NCI-H1436 (cell line): Measurements from ENCODE around the gene RNF213.

Experiments used
- DNase-seq: peaks from one replicate; lab custom pipeline; 2025; lab: John Stamatoyannopoulos, UW

The RNF213 gene

DNA sequence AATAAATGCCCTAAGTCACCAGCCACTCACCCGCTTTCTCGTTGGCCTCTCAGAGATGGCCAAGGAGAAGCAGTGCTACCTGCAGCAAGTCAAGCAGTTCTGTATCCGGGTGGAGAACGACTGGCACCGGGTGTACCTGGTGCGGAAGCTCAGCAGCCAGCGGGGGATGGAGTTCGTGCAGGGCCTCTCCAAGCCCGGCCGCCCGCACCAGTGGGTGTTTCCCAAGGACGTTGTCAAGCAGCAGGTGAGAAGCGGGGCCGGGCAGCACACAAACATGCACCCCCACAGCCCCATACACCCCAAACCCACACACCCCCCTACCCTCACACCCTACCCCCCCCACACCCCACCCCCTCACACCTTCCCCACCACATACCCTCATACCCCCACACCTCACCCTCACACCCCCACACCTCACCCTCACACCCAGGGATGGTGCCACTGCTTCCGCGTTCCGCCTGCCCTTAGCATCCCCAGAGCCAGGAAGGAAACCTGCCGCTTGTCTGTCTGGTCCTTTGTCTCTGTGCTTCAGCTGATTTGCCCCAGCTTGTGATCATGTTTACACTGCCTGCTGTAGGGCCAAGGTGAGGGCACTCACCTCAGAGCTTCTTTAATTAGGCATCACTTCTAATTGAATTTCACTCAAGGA is 112.4 kb downstream of the RNF213 start:
- no peak for DNase-seq

DNA sequence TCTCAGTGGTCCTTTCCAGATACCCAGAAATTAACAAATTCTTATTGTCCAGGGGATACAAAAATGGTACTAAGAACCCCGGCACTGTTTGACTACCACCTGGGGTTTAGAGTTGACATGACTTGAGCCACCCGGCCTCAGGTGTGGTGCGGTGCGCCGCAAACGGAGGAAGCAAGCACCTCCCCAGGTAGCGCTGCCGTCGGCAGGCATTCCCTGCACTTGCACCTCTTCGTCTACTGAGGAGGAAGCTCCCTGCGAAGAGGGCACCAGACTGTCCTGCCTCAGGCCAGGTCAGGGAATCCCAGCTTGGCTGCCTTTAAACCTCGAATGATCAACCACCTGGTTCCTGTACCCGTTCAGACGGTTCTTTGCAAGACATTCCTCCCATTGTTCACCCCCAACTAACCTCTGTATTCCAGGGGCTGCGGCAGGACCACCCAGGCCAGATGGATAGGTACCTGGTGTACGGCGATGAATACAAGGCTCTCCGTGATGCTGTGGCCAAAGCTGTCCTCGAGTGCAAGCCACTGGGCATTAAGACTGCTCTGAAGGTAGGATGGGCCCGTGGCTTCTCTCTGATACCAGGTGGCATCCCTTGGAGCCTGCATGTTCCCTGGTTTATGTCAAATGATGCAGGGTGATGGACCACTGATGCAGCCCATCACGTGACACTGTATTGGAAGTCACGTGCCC is 113.5 kb downstream of the RNF213 start:
- no peak for DNase-seq

DNA sequence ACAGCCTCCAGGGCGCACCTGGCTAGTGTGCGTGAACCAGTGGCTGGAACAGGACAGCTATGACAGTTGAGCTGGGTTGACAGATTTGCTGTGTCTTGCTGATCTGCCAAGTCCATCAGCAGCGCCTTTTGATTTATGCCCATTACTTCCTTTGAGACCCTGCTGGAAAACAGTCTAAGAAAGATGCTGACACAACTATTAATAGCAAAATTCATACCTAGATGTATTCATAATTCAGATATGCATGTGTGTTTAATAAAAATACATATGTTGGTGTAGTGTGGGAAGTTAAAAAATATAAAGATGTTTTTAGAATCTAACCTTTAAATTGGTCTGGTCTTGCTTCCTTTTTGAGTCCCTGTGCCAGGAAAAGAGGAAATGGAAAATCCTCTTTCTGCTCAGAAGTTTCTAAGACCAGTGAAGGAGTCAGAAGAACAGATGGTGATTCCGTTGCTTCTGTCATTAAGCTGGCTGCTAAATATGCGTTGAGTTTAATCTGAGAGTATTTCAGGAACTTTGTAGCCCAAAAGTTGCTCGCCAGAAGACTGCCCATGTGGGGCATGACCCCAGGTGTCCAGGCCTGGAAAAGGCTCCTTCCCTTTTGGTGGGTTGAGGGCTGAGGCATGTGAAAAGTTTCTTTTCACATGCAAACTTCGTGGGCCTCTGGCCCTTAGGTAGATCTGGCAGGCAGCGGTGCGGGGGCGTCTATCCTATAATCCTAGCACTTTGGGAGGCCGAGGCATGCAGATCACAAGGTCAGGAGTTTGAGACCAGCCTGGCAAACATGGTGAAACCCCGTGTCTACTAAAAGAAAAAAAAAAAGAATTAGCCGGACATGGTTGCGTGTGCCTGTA is 114.3 kb downstream of the RNF213 start:
- no peak for DNase-seq

DNA sequence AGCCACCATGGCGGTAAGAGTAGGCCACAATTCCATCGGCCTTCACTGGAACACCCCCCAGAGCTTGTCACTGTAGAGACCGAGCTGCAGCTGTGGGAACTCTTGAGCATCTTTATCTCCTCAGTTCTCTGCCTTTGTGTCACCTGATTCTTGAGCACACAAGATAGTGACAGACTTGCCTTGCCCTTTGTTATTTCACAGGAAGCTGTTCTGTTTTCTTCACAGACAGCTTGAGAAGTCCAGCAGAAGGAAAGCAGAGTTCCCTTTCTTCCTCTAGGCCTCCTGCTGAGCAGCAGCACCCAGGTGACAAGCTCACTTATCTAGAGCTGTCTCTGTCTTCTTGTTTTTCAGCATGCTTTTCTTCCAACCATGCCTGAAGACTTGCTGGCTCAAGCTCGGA is 115.9 kb downstream of the RNF213 start:
- DNase-seq: no peak

DNA sequence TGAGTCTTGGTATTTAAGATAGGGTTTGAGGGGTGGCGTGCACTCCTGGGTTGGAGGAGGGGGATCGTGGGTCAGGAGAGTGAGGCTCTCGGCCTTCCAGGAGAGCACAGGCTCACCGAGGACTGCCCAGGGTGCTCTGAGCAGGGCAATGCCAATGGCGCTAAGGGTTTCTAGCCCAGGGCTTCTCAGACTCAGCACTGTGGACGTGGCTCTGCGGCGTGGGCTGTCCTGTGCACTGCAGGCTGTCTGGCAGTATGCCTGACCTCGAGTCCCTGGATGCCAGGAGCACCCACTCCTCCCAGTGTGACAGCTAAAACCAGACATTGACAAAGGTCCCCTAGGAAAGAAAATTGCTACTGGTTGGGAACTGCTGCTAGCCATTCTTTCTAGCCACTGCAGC is 117.1 kb downstream of the RNF213 start:
- no peak for DNase-seq

DNA sequence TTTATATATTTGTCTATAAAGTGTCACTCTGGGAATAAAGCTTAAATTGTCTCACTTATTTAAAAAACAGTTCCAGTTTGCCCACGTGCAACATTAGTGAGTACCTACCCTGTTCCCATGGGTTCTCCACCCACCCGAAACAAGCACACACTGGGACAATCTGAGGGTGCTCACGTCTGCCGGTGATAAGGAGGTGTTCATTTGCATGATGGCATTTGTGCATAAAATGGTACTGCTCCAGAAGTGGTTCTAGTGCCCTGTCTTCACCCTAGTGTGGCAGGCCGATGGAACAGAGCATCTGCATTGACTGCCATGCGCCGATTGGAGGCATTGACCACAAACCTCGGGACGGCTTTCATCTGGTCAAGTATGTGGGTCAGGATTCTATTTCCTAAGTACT is 118.7 kb downstream of the RNF213 start:
- DNase-seq: no peak

DNA sequence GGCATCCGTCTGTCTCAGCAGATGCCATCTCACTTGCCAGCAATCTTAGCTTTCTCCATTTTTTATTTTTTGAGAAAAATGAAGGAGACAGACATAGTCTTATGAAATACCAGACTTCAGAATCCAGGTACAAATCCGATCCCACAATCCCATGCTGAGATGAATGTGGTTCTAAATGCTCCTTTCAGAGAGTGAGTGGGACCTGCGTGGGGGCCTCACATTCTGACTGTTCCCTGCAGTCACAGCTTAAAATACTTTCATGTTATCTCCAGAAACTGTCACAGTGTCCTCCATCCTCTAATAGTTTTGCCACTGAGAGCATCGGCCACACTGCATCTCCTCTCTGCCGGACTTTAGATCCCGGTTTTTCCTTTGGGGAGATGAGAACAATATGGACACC is 119.4 kb downstream of the RNF213 start:
- DNase-seq: no peak

DNA sequence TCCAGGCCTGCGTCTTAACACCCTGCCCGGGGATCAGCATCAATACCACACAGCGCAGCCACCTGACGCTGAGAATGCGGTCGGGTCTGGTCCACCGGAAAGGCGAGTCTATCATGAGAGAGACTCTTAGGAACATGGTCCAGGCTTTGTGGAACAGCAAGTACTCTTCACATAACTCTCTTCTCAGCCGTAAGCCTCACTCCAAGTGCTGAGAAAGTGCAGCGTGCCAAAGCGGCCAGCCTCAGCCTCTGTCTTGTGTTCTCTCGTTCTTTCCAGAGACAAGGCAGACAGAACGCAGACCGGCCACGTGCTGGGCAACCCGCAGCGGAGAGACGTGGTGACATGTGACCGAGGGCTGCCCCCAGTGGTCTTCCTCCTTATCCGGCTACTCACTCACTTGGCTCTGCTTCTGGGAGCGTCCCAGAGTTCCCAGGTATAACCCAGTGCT is 119.9 kb downstream of the RNF213 start:
- DNase-seq: no peak

DNA sequence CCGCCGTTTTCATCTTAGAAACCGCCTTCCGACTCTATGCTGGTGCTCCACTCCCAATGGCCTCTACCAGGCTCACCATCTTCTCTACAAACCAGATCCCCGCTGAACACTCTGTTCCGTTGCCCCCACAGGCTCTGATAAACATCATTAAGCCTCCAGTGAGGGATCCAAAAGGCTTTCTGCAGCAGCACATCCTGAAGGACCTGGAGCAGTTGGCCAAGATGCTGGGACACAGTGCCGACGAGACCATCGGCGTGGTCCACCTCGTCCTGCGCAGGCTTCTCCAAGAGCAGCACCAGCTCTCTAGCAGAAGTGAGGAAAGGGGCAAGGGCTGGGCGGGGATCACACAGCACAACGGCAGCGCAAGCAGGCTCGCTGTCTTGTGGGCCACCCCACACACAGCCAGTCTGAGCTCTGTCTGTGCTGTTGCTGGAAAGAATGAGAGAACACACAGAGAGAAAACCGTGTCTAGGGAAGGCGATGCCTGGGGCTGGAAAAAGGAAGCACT is 120.8 kb downstream of the RNF213 start:
- DNase-seq: no peak

DNA sequence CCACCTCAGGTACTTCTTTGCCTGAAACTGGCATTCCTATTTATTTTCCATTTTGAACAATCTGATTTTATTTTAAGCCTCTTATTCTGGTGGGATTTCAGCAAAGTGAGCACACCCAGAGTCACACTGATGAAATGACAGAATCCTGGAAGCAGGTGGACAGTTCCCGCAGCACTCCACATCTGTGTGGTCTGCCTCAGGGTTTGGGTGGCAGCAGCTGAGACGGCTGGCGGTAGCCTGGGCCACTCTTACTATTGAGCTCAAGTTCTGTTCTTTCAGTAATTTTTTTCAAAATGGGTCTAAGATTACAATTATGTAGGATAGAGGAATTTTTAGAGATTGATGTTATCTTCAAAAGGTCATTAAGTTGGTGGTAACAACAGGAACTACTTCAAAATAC is 121.8 kb downstream of the RNF213 start:
- no peak for DNase-seq

DNA sequence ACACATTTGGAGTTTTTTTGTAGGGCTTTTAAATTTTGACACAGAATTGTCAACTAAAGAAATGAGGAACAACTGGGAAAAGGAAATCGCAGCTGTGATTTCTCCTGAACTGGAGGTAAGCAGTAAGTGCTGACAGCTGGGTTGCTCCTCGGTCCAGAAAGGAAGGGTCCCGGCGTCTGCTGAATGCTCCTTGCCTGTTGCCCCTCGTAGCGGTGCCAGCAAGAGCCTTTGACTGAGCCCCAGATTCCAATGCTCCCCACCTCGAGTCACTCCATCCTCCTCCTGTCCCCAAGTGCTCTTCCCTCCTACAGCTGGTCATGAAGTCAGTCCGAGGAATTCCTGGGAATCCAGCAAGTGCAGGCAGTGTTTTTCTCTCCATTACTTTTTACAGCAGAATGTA is 122.3 kb downstream of the RNF213 start:
- DNase-seq: no peak

DNA sequence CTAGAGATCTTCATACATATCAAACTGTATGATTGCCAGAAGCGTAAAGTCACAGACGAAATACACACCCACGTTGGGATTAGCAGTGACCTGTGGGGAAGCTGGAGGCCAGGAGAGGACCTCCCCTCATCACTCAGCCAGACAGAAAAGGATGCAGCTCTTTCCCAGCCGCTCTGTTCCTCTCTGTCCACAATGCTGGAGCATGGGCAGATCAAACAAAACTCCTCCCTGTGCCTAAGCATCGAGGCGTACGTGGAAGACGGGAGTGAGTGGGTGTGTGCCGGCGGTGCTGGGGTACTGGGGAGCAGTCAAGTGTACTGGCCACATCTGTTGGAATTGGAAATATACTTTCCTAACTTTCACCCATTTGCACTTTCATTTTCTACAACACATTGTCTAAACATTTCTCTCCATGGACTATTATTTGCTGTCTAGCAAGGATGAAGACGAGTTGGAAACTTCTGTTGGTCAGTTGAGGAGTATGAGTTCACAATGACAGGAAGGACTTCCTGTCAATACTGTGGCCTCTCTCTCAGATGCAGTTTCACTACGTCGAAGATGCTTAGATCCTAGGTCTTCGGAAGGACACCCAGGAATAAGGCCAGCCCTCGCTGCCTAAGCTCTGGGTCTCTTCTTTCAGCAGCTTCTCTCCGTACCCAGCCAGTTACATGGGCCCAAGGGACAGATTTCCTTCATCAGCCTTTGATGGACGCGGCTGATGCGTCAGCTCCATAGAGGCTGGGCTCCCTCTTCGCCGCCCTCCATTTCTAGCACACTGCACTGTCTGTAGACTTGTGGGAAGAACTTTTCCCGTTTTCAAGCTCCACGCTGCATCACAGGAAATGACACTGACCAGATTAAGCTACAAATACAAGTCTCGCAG is 123.7 kb downstream of the RNF213 start:
- no peak for DNase-seq

DNA sequence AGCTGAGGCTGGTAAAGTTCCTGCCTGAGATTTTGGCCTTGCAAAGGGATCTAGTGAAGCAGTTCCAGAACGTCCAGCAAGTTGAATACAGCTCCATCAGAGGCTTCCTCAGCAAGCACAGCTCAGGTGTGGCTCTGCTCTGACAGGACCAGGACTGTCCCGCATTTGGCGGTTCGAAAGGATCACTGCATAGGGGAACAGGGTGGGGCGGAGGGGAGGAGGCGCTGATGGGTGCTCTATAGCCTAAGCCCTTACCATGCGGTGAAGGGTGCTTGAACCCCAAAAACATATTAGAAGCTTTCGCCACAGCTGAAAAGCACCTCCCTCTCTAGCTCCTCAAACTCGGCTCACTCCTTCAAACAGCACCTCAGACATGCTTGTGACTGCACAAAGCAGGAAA is 124.4 kb downstream of the RNF213 start:
- no peak for DNase-seq

DNA sequence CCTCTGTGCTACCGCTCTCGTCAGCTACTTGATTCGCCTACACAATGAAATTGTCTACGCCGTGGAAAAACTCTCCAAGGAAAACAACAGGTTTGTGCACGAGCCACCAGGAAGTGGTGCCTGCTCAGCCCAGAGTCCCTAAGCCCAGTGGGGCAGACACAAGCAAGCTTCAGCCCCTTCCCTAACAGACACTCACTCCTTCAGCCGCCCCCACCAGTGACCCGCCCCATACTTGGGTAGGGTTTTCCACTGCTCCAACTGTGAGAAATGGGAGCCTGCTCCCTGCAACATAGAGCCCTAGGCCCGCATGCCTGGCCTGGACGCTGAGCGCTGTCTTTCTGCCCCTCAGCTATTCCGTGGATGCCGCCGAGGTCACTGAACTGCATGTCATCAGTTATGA is 125.7 kb downstream of the RNF213 start:
- no peak for DNase-seq

DNA sequence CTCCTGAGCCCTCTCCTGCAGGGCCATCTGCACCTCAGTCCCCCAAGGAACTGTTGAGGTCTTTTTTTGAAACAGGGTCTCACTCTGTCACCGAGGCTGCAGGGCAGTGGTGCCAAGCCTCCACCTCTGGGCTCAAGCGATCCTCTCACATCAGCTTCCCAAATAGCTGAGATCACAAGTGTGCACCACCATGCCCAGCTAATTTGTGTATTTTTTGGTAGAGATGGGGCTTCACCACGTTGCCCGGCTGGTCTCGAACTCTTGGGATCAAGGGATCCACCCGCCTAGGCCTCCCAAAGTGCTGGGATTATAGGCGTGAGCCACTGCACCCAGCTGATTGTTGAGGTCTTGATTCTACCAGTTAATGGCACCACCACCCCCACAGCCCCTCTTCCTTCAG is 126.4 kb downstream of the RNF213 start:
- no peak for DNase-seq

DNA sequence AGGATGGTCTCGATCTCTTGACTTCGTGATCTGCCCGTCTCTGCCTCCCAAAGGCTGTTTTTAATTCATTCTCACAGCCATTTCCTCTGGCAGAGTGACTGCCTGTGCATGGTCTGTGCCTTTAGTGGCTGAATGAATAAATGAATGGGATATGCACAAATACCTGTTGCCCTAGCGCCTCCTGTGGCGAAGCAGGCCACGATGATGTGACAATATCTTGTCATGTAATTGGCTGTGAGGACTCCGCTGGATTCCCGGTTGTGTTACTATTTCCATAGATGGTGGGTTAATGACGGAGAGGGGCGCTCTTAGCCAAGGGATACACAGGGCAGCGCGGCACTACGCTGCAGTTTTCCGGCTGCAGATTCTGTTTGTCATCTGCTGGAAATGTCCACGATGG is 127.5 kb downstream of the RNF213 start:
- no peak for DNase-seq

DNA sequence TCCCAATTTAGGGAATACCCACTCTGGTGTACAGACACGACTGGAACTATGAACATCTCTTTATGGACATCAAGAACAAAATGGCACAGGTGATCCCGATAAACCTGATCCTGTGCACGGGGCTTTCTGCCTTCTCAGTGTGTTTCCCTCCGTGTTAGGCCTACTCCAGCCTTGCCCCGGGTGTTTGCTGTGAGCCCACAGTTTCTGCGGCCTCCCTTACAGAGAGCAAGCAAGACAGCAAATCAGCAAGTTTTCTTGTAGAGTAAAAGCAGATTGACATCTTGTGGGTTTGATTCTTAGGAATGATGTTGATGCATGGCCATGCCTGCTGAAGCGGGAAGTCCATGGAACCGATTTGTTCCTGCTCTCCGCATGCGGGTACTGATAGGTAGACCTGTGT is 127.9 kb downstream of the RNF213 start:
- no peak for DNase-seq

DNA sequence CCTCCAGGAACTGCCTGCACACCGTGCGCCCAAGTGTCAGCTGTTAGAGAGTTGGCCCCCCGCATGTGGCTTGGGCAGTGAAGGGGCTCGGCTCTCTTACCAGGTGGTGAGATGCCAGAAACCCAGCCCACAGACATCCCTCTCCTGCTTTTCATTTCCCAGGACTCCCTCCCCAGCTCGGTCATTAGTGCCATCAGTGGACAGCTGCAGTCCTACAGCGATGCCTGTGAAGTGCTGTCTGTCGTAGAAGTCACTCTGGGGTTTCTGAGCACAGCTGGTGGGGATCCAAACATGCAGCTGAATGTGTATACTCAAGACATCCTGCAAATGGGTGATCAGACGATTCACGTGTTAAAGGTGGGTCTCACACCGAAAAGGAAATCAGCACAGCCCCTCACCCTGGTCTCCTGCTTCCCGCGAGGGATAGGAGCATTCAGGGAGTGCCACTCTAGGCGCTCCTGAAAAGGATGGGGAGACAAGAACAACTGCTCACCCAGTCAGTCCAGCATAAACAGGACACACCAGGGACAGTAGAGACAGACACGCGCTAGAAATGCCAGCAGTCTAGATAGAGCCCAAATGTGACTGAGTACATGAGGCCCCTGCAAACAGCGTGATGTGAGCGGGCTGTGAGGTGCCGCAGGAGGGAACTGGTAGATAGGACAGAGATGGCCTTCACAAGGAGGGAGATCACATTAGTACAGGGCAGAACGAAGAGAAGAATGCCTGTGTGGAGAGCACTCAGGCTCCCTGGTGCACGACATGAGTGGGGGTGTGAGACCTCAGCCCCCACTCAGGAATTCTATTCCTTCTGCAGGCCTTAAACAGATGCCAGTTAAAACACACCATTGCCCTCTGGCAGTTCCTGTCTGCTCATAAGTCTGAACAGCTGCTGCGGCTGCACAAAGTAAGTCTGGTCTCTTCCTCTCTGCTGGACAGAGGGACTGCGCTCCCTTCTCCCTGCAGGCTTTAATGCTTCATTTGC is 128.7 kb downstream of the RNF213 start:
- no peak for DNase-seq

DNA sequence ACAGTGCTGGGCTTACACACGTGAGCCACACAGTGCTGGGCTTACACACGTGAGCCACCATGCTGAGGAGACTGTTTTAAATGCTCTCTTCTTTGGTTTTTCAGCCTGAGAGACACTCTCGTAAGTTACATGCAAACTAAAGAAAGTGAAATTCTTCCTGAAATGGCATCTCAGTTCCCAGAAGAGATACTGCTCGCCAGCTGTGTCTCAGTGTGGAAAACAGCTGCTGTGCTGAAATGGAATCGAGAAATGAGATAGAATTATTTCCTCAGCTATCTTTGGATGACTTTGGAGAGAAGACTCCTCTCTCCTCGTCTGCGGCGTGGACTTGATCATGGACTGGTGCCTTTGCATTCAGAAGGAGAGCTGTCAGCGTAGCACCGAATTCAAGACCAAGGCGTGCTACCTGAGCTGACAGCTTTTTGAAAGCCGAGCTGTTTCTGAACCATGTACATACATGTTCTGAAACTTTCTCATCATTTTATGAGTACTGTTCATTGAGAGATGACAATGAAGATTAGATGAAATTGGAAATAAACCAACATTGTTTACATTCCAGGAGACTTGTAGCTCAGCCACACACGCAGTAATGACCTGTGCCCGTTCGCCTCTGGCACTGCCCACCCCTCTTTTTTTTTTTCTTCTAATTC is 132.7 kb downstream of the RNF213 start:
- no peak for DNase-seq

DNA sequence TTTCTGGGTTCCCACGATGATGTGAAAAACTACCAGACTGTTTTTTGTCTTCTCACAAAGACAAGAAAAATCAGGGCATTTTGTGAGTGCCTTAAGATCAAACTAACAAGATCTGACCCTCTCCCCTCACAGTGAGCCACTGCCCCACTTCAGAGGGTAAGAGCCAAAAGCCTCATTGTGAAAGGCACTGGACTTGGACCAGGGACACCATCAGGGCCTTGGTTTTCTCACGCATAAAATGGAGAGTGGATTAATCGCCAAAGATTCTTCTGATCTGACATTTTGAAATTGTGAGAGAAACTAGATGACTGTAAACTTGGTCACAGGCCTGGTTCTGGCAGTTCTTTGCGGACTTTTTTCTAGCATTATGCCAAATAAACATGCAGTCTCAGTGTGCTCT is 133.3 kb downstream of the RNF213 start:
- no peak for DNase-seq
